GM21723 (cell line): ENCODE measurements around the gene FYTTD1.
"Not testable (repeated sequence)": the region's sequence is repeated elsewhere in the genome, so short reads cannot be mapped to it uniquely, and the experiment has no call there.

Experiments
- ATAC-seq: cut with Tn5 transposase; IDR thresholded peaks from one replicate; pipeline ENCODE4 v1.9.1; 2021; ENCODE audit warnings: mild to moderate bottlenecking, moderate library complexity; ENCODE audit not compliant: unreplicated experiment

FYTTD1 gene, protein sequence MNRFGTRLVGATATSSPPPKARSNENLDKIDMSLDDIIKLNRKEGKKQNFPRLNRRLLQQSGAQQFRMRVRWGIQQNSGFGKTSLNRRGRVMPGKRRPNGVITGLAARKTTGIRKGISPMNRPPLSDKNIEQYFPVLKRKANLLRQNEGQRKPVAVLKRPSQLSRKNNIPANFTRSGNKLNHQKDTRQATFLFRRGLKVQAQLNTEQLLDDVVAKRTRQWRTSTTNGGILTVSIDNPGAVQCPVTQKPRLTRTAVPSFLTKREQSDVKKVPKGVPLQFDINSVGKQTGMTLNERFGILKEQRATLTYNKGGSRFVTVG

DNA sequence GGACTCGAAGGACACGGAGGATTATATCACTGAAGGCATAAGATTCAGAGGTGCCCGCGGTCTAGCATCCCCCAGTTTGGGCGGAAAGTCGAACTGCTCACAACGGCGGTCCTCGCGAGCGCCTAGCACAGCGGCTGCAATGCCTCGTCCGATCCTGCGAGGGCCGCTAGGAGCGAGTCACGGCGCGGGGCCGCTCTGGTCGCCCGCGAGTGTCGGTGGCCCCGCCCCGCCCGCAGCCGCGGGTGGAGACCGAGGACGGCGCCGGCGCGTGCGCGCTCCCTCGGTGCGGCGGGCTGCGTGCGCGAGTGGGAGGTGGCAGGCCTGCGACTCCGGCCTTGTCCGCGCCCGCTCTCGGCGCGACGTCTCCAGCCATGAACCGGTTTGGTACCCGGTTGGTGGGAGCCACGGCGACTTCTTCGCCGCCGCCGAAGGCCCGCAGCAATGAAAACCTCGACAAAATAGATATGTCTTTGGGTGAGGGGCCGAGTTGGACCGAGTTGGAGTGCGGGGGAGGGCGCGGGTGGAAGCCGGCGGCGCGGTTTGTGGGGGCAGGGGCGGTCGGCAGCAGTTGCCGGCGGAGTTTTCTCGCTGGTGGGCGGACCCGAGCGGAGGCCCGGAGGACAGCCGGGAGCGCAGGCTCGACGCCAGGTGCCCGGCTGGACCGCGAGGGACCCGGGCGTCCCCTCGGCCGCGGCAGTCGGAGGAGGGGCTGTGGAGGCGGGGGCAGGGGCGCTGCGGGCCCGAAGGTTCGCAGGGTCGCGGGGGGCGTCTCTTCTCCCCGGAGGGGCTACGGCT is at the start of gene FYTTD1:
FYTTD1 (plus strand) TSS at position 283 of the 795 bp plus-strand sequence; CDS start at position 372, 89 bp downstream.
- peak; percentile 74 for ATAC-seq

DNA sequence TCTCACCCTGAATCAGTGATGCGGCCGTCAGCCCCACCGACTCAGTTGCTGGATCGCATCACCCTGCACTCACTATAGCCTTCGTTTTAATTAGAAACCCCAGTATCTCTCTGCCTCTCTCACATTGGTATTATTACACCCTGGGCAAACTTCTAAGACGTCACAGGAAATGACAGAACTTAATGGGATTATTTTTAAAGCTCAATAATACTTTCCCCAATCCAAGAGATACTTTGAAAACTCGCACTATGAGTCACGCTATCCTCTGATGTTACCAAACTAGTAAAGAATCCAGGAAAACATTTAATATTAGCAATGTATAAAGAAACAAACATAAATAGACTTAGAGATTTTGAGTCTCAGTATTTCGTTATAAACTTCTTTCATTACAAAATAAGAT is 49.6 kb upstream of the FYTTD1 start:
- no peak for ATAC-seq

DNA sequence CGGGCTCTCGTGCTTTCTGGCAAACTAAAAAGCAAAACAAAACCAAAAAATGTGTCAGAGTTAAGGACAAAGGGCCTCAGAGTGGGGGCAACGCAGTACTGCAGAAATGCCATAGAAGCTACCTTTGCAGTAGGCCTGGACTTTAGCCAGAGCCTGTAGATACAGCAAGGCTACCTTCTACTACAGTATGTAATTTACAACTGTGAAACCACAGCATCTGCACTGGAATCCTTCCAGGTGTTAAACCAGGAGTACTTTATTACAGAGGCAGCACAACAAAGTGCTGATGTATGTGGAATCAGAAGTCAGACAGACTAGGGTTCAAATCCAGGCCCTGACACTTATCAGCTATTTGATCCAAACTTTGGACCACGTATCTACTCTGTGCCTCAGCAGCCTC is 47.8 kb upstream of the FYTTD1 start:
- ATAC-seq: no peak

DNA sequence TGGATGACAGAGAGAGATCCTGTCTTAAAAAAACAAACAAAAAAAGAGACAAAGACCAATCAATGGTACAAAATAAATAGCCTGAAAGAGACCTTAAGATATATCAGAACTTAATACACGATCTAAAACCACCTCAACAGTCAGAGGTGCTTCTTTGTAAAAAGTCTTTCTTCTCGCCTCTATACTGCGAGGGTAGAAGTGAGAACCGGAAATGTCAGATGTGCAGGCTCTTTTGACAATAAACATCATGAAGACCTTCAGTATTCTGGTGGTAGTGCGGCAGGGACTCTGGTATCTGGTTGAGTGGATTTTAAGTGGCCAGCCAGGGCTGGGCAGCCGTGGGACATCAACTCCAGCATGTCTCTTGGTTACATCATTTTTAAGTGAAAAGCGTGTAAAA is 43.0 kb upstream of the FYTTD1 start:
- no peak for ATAC-seq

DNA sequence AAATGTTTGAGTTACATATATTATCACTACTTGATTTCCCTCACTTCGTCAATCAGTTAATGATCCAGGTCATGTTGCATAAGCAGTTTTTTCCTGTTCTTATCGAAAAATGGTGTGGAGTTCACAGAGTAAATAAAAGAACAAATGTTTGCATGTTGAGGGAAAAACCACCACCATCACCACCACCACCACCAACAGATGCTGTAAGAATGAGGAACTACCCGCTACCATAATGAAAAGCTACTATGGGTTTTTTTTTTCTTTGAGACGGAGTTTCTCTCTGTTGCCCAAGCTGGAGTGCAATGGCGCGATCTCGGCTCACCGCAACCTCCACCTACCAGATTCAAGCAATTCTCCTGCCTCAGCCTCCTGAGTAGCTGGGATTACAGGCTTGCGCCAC is 40.5 kb upstream of the FYTTD1 start:
- no peak for ATAC-seq

DNA sequence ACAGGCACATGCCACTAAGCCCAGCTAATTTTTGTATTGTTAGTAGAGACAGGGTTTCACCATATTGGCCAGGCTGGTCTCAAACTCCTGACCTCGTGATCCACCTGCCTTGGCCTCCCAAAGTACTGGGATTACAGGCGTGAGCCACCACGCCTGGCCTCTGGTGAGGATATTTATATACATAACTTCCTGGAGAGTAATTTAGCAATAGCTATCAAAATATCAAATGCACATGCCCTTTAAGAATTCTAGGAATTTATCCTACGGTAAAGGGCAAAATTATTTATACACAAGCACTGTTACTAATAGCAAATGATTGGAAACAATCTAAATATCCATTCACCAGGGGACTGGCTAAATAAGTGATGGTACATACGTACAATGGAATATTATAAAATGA is 38.7 kb upstream of the FYTTD1 start:
- ATAC-seq: not testable (repeated sequence)

DNA sequence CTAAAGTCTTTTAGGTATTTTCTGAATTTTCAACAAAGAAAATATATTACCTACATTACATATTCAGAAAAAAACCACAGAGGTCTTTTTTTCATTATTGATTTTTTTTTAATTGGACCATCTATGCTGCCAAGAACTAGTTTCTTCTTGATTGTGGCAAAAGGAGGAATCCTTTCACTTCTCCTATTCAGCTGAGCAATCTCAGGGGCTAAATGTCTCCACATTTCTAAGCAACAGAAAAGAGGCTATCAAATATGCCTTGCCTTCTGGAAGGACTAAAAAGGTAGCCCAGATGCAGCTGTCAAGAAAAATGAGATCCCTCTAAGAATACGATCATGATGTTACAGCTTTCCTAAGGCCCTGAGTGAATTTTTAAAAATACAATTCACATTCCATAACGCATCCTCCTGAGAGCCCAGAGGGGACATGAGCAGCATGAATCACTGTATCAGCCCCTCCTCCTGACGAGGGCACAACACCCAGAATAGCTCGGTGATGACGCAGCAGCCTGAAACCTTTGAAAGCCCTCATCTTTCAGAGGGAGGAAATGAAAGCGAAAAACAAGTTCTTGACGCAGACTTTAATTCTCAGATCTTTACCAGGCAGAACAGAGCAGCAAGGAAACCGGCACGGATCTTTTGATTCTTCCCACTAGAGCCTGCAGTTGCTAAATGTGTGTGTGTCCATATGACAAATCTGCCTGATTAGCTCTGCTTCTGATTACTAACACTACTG is 37.5 kb upstream of the FYTTD1 start:
- ATAC-seq: peak; percentile 85

DNA sequence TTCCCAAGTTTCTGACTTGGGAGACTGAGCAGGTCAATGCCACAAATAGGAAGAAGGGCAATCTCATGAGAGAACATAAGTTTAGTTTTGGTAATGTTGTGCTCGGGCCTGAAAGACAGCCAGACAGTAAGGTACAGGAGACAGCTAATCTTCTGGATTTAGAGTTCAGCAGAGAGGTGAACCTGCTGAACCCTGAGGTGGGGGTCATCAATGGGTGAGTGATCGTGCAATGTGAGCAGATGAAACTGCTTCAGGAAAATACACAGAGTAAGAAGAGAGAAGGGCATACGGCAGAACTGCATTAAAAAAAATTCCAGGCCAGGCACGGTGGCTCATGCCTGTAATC is 36.2 kb upstream of the FYTTD1 start:
- peak; percentile 21 for ATAC-seq

DNA sequence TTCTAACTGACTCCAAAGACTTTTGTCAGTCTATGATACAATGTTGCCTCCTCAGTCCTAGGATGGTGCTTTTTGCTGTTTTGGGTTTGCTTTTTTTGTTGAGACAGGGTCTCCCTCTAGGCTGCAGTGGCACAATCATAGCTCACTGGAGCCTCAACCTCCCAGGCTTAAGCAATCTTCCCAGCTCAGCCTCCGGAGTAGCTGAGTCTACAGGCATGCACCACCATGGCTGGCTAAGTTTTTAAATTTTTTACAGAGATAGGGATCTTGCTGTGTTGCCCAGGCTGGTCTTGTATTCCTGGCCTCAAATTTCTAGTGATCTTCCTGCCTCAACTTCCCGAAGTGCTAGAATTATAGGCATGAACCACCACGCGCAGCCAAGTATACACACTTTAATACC is 35.4 kb upstream of the FYTTD1 start:
- no peak for ATAC-seq

DNA sequence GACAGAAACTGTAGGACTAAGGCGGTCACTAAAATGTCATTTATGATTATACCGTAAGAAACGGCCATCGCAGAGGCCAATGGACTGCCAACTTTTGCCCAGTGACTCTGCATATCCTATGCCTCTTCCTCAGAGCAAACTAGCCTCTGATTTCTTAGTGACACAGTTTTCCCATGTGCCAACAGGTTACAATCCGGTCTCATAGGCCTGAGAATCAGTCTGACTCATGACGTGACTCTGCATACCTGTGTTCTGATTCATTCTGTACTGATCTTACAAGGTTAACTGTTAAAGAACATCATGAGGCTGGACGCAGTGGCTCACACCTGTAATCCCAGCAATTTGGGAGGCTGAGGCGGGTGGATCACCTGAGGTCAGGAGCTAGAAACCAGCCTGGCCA is 30.8 kb upstream of the FYTTD1 start:
- no peak for ATAC-seq

DNA sequence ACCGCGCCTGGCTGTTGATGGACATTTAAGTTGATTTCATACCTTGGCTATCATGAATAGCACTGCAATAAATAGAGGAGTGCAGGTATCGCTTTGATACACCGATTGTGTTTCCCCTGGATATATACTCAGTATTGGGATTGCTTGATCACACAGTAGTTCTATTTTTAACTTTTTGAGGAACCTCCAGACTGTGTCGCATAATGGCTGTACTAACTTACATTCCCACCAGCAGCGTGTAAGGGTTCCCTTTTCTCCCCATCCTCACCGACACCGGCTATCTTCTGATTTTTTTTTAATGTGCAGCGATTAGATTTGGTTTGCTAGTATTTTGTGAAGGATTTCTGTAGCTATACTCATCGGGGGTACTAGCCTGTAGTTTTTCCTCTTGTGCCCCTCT is 29.0 kb upstream of the FYTTD1 start:
- ATAC-seq: no peak

DNA sequence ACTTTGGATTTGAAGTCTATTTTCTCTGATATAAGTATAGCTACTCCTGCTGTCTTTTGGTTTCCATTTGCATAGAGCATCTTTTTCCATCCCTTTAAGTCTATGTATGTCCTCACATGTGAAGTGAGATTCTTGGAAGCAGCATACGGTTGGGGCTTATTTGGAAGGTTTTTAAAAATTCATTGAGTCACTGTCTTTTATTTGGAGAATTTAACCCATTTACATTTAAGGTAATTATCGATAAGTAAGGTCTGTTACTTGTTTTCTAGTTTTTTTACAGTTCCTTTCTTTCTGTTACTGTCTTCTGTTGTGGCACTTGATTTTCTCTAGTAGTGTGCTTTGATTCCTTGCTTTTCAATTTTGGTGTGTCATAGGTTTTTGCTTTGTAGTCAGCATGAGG is 26.9 kb upstream of the FYTTD1 start:
- ATAC-seq: no peak

DNA sequence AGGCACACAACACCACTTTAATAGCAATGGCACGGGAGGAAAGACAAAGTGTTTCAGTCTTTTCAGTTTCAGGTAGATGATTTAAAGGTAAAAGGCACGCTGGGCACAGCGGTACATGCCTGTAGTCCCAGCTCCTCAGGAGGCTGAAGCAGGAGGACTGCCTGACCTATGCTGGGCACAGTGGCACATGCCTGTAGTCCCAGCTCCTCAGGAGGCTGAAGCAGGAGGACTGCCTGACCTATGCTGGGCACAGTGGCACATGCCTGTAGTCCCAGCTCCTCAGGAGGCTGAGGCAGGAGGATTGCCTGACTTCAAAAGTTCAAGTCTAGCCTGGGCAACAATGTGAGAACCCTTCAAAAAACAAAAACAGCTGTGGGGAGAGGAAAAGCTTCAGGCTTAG is 21.8 kb upstream of the FYTTD1 start:
- ATAC-seq: not testable (repeated sequence)

DNA sequence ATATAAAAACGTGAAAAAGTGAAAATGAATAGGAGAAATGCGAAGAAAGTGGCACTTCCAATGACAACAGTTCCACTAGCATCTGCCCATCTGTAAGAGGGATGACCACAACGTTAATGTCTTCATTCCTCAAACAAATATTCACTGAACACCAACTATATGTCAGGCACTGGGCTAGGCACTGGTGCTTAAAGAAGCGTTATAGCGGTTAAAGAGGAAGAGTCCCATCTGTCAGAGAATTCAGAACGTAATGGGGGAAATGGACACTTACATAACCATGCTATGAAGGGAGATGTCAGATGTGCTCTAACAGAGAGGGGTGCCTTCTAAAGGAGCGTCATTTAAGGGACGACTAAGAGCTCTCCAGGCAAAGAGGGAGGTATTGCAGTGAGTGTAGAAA is 21.2 kb upstream of the FYTTD1 start:
- no peak for ATAC-seq

DNA sequence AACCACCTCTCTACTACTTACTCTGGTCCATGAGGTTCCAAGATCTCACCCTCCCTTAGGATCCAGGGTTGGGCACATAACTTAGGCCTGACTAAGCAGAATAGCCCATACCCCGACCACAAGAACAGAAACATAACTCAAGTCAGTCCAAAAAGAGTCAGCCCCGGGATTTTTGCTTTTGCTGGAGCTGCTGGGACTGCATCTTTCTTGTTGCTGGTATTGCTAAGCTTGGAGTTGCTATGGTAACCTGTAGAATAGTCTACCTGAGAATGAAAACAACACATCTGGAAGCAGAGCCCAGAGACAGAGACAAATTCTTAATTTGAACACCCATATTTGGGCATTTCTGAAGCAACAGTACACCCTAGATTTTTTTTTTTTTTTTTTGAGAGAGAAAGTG is 19.5 kb upstream of the FYTTD1 start:
- no peak for ATAC-seq

DNA sequence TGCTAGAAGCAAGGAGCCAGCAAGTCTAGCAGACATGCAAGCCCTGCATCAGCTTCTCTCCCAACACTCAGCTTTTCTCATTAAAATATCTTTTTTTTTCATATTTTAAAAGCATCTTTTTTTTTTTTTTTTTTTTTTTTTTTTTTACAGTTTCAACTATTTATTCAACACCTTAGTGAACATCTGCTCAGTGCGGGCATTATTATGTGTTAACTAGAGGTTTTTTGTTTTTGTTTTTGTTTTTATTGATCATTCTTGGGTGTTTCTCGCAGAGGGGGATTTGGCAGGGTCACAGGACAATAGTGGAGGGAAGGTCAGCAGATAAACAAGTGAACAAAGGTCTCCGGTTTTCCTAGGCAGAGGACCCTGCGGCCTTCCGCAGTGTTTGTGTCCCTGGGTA is 18.9 kb upstream of the FYTTD1 start:
- ATAC-seq: not testable (repeated sequence)

DNA sequence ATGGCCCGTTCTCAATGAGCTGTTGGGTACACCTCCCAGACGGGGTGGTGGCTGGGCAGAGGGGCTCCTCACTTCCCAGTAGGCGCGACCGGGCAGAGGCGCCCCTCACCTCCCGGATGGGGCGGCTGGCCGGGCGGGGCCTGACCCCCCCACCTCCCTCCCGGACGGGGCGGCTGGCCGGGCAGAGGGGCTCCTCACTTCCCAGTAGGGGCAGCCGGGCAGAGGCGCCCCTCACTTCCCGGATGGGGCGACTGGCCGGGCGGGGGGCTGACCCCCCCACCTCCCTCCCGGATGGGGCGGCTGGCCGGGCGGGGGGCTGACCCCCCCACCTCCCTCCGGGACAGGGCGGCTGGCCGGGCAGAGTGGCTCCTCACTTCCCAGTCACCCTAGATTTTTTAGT is 18.2 kb upstream of the FYTTD1 start:
- not testable (repeated sequence) for ATAC-seq

DNA sequence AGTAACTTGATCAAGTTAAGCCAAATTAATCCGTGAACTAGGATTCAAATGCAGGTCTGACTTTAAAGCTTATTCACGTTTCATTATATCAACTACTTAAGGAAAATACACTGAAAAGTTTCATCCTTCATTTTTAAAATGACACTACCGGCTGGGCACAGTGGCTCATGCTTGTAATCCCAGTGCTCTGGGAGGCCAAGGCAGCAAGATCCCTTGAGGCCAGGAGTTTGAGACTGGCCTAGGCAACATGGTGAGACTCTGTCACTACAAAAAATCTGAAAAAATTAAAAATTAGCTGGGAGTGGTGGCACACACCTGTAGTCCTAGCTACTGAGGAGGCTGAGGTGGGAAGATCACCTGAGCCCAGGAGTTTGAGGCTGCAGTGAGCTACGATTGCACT is 16.6 kb upstream of the FYTTD1 start:
- no peak for ATAC-seq

DNA sequence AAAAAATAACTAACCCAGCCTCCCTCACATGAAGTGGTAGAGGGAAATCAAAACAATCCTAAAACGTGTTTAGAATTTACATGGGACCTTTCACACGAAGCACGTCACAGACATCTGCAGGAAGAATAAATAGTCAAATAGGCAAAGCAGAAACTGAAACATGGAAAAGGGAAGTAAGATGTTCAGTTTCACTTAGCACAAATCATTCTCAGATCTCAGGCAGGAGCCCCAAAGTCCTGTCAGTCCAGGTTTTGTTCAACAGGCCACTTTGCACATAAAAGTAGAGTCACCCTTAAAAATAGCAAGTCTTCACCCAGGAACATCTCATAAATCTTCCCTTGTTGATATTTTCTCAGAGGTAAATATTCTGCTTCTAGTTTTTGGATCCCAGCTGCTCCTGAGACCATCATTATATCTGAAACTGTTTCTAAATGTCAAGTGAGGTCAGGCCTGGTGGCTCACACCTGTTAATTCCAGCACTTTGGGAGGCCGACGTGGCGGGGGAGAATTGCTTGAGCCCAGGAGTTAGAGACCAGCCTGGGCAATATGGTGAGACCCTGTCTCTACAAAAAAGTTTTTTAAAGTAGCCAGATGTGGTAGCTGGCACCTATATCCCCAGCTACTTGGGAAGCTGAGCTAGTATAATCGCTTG is 14.9 kb upstream of the FYTTD1 start:
- ATAC-seq: peak; percentile 46

DNA sequence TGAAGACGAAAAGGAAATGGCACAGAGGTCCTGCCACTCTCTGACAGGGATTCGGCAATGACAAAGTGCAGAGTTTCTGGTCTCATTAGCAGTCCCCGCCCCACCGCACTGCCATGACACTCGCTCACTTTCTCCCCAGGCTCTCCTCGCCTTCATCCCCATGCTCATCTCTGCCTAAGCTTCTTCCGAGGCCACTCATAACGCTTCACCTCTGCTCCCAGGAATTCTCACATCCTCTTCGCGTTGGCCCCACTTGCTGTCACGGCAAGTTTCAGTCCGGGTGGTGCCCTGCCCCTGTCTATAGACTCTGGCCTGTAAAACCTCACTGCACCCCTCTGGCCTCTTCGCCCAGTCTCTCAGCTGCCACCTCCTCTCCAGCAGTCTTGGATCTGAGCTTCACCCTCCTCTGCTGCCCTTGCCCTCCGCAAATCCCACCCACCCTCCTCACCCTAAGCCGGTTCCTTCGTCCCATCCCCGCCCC is 13.6 kb upstream of the FYTTD1 start:
- ATAC-seq: peak; percentile 32
